Right lobe of liver (tissue), 4 donors: Measurements from ENCODE around the gene CCDC86.
A peak's percentile ranks its signal among the peaks of the same experiment; 100 is the strongest.

ENCODE experiments used
- POLR2A ChIP-seq: fragments of 450-650 bp; IDR thresholded peaks from one replicate; pipeline ENCODE4 v1.6.1; 2017; ENCODE audit warnings: antibody characterized with exemption, mild to moderate bottlenecking
- TF ChIP-seq, protein P1 (sequence below), 4 donors: fragments of 200-600 bp in 3 of 4; fragments of 450-650 bp in 1 of 4; IDR thresholded peaks; one replicate each; pipeline versions ENCODE4 v1.5.1 to v1.8.0; 2016 to 2022; ENCODE audit warnings: antibody characterized with exemption in 4 of 4, mild to moderate bottlenecking in 2 of 4
- donor health status: DM: no; HTN: no; CAD: no.
- donor health status: DM: no; HTN: no; CAD: no.
- donor health status: DM: no; HTN: yes; CAD: no.

DNA sequence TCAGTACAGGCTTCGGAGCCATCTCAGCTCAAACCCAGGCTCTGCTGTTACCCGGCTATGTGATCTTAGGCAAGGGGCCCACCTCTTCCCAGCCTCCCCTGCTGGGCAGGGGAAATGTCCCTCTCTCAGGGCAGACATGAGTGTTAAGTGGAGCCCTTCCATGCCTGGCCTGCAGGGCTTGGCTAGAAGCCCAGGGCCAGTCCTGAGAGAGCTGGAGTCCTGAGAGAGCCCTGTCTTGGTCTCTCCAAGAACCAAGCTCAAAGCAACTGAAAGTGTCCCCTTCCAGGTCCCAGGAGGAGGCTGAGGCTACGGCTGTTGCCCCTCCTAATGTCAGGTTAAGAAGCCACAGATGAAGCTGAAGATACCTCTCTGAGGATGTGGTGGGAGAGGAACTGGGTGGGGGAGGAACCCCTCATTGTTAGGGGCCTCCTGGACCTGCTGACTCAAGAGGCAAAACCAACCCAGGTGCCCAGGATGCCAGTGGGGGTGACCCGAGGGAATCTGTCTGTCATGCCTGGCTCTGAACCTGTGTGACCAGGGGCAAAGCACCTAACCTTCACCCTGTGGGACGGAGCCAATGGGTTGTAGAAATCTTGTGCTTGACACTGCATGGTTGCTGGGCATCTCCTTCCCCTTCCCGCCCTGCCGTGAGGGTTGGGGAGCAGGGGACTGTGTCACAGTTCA is 29.6 kb downstream of the CCDC86 start:
- TF ChIP-seq, protein P1, sequence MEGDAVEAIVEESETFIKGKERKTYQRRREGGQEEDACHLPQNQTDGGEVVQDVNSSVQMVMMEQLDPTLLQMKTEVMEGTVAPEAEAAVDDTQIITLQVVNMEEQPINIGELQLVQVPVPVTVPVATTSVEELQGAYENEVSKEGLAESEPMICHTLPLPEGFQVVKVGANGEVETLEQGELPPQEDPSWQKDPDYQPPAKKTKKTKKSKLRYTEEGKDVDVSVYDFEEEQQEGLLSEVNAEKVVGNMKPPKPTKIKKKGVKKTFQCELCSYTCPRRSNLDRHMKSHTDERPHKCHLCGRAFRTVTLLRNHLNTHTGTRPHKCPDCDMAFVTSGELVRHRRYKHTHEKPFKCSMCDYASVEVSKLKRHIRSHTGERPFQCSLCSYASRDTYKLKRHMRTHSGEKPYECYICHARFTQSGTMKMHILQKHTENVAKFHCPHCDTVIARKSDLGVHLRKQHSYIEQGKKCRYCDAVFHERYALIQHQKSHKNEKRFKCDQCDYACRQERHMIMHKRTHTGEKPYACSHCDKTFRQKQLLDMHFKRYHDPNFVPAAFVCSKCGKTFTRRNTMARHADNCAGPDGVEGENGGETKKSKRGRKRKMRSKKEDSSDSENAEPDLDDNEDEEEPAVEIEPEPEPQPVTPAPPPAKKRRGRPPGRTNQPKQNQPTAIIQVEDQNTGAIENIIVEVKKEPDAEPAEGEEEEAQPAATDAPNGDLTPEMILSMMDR (IDR thresholded peaks at IDR 0.05) = peak in 1 of 4 donors; percentile 15
- TF ChIP-seq POLR2A = no peak
